ENCODE data around the gene LSM7.

Gene LSM7

DNA sequence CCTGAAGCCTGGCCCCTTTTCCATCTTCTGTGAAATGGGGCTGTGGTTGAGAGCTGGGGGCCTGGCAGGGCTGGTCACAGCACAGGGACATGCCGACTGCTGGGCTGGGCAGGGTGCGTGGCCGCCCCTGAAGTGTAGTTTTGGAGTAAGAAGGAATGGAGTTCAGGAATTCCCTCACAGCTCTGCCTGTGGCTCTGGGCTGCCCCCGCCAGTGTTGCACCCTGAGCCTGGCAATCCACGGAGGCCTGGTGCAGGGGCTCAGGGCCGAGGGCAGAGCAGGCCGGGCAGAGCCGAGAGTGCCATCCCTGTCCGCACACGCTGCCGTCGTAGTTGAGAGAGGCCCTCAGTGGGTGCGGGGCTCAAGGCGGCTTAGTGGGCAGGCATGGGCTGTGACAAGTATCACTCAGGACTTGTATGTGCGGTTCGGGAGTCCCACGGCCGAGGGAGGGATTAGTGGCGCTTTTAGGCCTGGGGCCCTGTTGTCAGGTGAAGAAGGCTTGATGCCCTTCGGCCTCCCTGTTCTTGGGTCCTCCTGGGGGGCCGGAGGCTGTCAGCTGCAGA, 9.7 kb upstream of the LSM7 start:
- DNase-seq (ENCODE audit: low spot score), result no peak

DNA sequence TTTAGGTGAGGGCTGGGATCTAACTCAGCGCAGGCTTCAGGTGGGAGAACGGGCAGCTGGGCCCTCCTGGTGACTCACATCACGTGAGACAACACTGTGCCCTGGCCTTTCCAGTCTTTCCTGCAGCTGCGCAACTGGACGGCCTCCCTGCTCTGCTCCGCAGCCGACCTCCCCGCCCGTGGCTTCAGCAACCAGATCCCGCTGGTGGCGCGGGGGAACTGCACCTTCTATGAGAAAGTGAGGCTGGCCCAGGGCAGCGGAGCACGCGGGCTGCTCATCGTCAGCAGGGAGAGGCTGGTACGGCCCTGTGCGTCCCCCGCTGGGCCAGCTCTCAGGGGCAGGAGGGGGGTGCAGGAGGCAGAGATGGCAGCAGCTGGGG, 8.9 kb upstream of the LSM7 start:
- DNase-seq (ENCODE audit: low spot score), result no peak

DNA sequence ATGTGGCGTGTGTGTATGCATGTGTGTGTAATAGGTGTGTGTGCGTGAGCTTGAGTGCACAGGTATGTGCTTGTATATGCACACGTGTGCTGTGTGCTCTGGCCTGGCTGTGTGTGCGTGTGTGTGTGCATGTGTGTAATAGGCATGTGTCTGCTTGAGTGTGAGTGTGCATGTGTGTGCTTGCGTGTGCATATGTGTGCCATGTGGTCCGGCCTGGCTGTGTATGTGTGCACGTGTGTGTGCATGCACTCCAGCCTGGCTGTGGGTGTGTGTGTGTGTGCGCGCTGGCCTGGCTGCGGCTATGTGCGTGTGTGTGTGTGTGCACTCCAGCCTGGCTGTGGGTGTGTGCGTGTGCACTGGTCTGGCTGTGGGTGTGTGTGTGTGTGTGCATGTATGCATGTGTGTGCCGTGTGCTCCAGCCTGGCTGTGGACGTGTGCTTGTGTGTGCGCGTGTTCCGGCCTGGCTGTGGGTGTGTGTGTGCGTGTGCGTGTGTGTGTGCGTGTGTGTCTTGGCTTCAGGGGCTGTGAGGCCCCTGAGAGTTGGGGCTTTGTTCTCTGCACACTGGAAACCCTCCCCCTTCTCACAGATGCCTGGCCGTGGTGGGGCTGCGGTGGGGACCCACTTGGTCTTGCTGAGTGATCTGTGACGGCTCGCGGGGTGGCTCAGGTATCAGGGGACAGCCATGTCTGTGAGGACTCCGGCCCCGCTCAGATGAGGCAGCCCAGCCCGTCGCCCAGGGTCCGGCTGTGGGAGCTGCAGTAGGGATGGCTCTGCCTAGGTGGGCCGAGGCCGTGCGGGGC, 8.3 kb upstream of the LSM7 start:
- no peak for DNase-seq (ENCODE audit: low spot score)

DNA sequence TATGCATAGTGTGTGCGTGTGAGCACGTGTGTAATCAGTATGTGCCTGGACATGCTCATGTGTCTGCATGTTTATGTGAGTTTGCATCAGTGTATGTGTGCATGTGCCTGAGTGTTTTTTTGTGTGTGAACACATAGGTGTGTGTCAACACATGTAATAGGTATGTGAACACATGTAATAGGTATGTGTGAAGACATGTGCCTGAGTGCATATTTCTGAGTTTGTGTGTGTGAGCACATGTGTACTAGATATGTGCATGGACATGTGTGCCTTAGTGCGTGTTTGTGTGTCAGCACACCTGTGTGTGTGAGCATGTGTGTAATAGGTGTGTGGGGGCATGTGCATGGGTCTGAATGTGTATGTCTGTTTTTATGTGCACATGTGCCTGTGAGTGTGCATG, 7.5 kb upstream of the LSM7 start:
- DNase-seq (ENCODE audit: low spot score), result no peak

DNA sequence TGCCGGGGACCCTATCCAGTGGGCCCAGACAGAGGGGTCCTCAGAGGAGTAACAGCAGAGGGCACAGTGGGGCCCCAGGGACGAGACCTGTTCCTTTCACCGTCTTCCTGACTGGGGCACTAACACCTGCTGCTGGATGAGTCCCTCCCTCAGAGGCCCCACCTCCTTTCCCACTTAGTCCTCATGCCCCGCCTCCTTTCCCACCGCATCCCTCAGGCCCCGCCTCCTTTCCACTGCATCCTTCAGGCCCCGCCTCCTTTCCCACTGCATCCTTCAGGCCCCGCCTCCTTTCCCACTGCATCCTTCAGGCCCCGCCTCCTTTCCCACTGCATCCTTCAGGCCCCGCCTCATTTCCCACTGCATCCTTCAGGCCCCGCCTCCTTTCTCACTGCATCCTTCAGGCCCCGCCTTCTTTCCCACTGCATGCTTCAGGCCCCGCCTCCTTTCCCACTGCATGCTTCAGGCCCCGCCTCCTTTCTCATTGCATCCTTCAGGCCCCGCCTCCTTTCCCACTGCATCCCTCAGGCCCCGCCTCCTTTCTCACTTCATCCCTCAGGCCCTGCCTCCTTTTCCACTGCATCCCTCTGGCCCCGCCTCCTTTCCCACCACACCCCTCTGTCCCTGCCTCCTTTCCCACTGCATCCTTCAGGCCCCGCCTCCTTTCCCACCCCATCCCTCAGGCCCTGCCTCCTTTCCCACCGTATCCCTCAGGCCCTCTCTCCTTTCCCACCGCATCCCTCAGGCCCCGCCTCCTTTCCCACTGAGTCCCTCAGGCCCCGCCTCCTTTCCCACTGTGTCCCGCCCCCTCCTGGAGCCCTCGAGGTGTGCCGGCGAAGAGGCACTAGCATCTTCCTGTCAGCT, 6.8 kb upstream of the LSM7 start:
- DNase-seq (ENCODE audit: low spot score), result no peak

DNA sequence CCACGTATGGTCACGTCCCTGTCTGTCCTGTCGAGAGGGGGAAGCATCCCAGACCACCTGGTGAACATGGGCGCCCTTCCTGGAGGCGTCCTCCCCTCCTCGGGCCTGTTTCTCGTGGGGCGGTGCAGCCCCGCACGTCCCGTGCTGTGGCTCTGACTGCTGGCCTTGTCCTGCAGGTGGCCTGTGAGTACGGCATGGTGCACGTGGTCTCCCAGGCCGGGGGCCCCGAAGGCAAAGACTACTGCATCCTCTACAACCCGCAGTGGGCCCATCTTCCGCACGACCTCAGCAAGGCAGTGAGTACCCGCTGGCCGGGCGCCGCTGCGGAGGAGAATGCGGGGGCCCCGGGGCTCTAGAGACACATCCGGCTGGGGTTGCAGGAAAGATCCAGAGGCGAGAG, 6.0 kb upstream of the LSM7 start:
- no peak for DNase-seq (ENCODE audit: low spot score)

DNA sequence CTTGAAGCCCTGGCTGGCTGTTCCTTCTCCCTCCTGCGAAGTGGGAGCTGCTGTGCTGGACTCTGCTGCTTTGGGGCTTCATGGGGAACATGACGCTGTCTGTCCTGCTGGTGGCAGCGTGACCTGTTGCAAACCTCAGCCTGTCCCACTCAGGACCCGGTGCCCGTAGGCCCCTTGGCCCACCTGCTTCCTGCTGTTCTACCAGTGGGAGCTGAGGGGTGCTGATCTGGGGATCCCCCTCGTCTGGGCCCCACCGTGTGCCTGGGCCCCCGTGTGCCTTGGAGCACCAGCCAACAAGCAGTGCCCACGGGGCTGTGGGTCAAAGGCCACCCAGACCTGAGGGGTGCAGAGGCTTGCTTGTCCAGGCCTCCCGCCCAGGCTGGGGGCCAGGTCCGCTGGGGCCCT, 5.4 kb upstream of the LSM7 start:
- DNase-seq (ENCODE audit: low spot score), result no peak

DNA sequence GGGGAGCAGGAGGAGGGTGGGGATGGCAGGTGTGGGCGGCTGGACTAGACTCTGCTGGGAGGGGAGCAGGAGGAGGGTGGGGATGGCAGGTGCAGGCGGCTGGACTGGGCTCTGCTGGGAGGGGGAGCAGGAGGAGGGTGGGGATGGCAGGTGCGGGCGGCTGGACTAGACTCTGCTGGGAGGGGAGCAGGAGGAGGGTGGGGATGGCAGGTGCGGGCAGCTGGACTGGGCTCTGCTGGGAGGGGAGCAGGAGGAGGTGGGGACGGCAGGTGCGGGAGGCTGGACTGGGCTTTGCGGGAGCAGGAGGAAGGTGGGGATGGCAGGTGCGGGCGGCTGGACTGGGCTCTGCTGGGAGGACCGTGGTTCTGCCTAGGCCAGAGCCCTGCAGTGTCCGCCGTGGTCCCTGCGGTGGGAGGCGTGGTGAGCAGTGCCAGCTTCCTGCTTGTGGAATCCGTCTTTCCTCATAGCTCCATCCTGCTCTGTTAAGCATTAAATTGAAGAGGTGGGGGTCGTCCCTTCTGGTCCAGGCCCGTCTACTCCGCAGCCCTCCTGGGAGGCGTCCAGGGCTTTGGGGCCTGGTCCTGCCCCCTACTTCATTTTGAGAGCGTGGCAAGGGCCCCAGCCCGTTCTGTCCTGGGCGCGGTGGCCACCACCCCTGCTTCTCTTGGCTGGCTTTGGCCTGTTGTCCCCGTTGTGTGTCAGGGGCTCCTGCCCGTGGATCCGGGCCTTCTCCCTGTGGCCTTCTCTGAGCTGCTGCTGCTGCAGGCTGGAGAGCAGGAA, 4.8 kb upstream of the LSM7 start:
- no peak for DNase-seq (ENCODE audit: low spot score)

DNA sequence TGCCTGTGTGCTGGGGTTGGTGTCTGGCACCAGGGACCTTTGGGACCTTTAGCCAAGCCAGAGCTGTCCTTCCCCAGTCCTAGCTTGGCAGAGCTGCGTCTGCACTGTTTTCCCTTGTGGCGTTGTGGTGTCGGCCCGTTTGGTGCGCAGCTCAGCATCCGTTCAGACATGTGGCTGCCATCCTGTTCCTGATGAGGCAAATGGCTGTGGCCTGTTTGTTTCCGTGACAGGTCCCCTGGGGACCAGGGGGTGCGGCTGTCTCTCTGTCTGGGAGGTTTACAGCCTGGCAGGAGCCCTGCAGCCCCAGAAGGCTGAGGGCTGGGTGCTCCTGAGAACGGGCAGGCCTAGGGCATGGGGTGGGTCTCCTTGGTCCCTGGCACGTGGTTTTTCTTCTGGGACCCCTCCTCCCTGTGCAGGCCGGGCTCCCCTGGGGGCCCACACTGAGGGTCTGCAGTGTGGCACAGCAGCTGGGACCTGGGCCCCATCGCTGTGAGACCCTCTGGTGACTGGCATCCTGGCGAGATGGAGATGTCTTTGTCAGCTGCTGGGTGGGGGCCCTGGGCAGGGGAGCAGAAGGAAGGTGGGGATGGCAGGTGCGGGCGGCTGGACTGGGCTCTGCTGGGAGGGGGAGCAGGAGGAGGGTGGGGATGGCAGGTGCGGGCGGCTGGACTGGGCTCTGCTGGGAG, 4.1 kb upstream of the LSM7 start:
- peak; percentile 61 for DNase-seq (ENCODE audit: low spot score)

DNA sequence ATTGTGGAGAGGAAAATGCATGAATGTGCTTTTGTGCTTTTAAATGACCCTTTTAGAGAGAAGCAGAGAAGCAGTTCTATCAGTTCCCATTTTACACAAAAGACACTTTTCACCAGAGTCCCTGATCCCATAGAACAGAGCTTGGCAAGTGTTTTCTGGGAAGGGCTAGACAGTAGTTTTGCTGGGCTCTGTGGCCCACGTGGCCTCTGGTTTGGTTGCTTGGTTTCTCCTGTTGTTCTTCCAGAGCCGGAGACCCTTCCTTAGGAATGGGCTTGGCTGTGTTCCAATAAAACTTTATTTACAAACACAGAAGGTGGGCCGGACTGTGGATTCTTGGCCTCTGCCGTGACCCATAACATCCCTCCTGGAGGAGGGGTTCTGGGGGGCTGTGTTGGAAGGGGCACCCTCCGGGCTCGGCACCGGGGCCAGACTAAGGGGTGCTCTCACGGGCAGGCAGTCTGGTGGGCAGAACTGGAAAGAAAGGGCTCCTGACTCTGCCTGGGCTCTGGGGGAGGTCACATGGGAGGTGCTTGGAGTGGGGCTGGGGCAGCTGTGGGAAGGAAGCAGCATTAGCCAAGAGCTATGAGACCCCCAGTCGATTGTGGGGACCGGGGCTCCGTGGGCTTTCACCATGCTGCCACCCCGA, 3.3 kb upstream of the LSM7 start:
- no peak for DNase-seq (ENCODE audit: low spot score)

DNA sequence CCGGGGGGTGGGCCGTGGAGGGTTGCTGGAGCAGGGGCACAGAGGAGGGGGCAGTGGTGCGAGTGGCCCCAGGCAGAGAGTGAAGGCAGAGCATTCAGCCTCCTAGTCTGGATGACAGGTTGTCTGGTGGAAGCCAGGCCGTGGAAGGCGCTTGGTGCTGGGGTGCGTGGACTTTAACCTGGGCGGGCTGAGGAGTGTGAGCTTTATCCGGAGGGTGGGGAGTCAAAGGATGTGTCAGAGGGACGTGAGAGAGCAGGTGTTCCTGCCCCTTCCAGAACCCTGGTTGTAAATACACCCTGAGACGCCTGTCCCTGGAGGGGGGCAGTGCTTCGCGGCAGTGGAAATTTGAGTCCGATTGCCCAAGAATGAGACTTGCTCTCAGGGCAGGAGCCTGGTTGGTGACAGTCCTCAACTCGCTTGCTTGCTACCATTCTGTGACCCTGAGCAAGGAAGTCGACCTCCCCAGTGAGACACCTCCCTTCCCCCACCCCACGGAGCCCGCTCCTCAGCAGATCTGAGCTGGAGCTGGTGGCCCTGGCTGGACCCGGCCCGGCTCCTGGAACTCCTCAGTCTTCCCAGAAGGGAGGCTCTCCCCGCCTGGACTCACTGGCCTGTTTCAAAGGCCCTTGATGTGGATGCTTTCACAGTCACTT, 2.4 kb upstream of the LSM7 start:
- no peak for DNase-seq (ENCODE audit: low spot score)

DNA sequence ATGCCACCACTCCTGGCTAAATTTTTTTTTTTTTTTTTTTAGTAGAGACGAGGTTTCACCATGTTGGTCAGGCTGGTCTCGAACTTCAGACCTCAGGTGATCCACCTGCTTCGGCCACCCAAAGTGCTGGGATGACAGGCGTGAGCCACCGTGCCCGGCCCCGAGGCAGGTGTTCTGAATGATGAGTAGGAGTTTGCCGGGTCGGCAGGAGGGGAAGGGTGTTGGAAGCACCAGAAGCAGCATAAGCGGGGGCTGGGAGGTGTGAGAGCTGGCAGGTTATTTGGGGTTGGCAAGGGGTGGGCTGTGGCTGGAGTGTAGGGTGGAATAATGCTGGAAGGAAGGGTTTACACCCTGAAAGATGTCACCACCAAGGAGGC, 1.9 kb upstream of the LSM7 start:
- DNase-seq (ENCODE audit: low spot score), result no peak

DNA sequence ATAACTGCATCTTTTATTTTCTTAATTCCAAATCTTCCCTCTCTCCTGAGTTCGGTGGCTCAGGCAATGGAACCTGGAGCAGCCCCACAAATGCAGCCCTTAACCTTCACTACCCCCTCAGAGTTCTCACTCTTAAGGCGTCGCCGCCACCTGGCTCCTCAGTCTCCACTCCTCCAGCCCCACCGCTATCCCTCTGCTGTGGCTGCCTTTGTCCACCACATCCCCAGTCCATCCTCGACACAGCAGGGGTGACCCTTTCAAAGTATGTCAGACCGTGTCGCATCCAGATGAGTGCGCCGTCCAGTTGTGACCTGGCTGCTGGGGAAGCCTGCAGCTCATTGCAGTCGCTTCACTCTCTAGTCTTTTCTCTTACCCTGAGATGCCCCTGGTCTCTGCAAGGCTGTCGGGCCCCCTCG, 1.1 kb upstream of the LSM7 start:
- DNase-seq (ENCODE audit: low spot score), result no peak

DNA sequence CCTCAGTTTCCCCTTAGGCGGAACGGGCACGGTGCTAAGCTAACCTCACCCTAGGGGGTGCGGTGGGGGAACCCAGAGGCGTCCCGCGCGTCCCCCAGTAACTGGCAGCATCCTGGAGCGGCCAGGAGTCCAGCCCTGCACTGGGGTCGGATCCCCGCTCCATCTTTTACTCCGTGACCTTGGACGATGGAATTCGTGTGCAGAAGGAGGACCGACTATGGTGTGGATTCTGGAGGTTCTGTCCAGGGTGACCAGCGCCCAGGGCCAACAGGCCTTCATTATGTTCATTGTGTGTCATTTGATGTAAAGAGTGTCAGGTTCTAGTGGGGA, 728 bp upstream of the LSM7 start:
- DNase-seq (ENCODE audit: low spot score), result no peak

DNA sequence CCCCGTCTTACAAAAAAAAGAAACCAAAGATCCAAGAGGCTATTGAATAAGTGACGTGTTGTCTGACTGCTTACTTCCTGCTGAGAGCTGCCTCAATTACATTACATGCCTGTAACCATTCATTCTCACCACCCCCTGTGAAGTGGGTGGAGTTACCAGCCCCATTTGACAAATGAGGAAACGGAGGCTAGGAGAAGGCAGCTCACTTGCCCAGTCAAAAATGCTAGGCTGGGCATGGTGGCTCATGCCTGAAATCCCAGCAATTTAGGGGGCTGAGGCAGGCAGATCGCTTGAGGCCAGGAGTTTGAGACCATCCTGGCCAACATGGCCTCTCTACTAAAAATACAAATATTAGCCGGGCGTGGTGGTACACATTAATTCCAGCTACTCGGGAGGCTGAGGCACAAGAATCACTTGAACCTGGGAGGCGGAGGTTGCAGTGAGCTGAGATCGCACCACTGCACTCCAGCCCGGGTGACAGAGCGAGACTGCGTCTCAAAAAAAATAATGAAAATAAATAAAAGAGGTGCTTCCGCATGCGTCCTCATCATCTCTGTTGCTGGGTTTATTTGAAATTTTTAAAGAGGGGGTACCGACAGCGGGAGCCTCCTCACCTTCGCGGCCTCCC, 499 bp downstream of the LSM7 start:
- DNase-seq (ENCODE audit: low spot score), result peak; percentile 75

DNA sequence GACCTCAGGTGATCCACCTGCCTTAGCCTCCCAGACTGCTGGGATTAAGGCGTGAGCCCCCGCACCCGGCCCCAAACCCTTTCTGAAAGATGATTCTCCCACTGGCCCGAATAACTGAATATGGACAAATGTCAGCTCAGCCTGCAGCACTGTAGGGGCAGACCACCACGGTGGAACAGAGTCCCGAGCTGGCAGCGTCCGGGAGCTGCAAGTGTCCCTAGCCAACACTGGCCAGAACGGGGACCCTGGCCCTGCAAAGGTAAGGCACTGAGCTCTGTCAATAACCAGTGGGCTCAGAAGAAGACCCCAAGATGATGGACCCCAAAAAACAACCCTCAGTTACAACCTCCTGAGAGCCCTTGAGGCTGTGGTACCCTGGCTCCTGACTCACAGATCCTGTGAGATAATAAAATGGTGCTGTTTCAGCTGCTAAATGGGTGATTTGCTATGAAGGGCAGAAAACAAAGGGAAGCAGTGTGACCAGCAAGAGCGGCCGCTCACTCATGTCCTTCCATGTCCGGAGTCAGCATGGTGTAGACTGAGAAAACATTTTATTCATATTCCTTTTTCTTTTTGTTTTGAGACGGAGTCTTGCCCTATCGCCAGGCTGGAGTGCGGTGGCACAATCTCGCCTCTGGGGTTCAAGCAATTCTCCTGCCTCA, 1.6 kb downstream of the LSM7 start:
- DNase-seq (ENCODE audit: low spot score), result no peak

DNA sequence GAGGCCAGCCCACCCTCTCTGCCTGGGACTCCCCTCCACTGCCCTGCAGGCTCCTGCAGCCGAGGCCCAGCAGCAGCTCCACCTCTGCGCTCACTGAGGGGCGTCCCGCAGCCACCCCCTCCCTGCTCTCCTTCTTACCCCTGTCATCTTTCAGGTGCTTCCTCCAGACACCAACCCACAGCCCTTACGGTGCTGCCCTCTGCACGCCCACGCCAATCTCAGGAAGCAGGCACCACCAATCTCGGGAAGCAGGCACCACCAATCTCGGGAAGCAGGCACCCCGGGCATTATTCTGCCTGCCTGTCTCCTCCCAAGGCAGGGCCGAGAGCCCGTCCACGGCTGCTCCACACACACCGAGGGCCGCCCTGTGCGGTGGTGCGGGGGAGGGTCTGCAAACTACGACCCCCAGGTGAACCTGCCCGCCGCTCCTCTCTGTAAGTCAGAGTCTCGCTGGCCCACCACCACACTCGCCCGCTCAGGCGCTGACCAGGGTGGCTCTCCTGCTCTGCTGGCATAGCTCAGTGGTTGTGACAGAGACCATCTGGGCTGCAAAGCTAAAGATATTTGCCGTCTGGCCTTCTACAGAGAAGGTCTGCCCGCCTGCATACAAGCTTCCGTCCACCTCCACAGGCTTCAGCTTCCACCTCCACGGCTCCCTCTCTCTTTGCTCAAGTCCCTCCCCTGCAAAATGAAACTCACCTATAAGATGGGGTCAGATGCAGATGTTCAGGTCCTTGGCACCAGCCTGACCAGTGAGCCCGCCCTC, 2.9 kb downstream of the LSM7 start:
- DNase-seq (ENCODE audit: low spot score), result no peak

DNA sequence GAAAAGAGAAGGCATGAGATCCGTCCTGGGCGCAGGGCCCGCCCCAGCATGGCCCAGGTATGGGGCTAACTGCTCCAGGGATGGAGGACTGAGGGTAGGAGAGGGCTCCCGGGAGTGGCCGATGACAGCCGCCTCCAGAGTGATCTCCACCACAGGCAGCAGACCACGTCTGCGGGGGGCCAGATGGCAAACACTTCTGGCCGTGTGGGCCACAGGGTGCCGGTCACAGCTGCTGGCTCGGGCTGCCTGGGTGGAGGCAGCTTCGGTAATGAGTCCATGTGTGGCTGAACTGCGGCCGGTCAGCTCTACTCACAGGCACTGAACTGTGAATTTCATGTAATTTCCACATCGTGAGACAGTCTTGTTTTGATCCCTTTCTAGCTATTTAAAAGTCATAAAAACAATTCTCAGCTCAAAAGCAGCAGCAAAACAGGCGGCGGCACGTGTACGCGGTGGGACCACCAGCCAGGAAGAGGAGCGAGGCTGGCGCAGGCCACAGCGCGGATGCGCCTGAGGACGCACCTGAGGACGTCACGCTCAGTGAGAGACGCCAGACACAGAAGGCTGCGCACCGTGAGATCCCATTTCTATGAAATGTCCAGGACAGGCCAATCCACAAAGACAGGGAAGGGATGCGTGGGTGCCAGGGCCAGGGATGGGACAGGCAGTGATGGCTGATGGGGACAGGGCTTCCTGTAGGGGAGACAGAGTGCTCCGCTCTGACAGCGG, 4.0 kb downstream of the LSM7 start:
- no peak for DNase-seq (ENCODE audit: low spot score)

Data from AG08395 (cell line).